Left hindlimb (tissue), 1 donor: ENCODE measurements around the gene THOC2.
"Not testable (repeated sequence)": the region's sequence is repeated elsewhere in the genome, so short reads cannot be mapped to it uniquely, and the experiment has no call there.

ENCODE experiments used
- DNase-seq: peaks from one replicate; pipeline ENCODE4 v3.0.0-alpha.2; 2018

Gene THOC2

GRCh38 chrX:123734079-123734478 is 1.2 kb upstream of the THOC2 start:
- DNase-seq, result not testable (repeated sequence)

GRCh38 chrX:123731987-123732669 is 724 bp downstream of the THOC2 start:
- DNase-seq, result peak; percentile 27

DNA sequence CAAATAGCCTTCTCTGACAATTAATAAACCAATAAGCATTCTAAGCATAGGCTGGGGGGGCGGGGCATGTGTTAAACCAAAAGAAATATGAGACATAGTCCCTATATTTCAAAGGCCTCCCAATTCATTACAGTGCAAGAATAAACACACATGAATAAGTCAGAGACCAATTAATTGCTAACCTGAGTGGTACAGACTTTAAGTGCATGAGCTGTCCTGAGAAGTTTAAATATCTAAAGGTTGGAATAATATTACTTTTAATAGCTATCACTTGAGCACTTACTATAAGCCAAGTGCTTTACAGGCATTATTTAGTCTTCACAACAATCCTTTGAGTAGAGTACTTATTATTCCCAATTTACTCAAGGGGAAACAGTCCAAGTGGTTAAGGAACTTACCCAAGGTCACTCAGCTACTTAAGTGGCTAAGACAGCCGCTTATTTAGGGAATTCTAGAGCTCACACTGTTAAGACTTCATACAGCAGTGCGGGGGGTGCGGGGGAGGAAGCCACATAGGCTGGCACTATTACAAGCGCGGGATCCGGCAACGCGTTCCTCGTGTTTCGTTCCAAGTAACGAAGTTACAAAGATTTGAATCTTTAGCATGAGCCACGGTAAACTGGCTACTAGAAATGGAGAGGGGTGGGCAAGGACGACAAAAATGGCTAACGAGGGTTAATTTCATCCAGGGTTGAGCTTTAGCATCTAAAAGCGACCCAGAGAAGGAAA is 1.4 kb downstream of the THOC2 start:
- no peak for DNase-seq

DNA sequence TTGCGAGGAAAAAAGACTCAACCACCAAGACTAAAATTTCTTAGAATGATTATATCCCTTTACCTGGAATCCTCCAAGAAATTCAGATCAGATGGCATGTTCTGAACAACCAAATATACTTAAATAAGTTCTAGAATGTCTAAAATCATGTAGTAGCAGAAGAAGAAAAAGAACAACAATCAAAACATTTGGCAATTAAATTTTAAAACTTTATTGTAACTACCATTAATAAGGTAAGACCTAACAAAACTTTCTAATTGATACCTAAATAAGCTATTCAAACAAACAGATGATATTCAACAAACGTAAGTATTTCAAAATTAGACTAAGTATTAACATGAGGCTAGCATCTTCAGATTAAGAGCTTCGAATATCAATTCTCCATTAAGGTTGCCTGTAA is 4.3 kb downstream of the THOC2 start:
- DNase-seq, result no peak

GRCh38 chrX:123728016-123728415 is 4.8 kb downstream of the THOC2 start:
- no peak for DNase-seq

- not testable (repeated sequence) for DNase-seq
Observed at GRCh38 chrX:123722193-123722592, 10.7 kb downstream of the THOC2 start.

GRCh38 chrX:123720486-123720885 is 12.4 kb downstream of the THOC2 start:
- no peak for DNase-seq

DNA sequence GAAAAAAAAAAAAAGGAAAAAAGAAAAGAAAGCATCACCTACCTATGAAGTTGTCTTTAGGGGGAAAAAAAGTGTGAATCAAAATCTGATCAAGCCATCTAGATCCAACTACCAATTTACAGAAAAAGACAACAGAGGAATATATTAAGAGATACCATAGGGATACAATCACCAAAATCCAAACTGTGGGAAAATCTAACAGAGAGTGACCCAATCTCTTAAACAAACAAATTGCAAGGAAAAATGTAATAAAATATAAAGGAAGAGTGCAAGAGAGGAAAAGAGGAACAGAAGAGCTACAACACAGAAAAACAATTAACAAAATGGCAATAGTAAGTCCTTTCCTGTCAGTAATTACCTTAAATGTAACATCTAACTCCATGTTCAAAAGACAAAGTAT is 19.0 kb downstream of the THOC2 start:
- no peak for DNase-seq

- no peak for DNase-seq
Observed at GRCh38 chrX:123713434-123713833, 19.4 kb downstream of the THOC2 start.

DNA sequence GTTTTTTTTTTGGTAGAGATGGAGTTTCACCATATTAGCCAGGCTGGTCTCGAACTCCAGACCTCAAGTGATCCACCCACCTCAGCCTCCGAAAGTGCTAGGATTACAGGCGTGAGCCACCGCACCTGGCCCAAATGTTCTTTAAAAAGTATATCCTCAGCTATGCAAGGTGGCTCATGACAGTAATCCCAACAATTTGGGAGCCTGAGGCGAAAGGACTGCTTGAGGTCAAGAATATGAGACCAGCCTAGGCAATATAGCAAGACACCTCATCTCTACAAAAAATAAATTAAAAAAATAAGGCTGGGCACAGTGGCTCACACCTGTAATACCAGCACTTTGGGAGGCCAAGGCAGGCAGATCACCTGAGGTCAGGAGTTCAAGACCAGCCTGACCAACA is 21.7 kb downstream of the THOC2 start:
- not testable (repeated sequence) for DNase-seq

DNA sequence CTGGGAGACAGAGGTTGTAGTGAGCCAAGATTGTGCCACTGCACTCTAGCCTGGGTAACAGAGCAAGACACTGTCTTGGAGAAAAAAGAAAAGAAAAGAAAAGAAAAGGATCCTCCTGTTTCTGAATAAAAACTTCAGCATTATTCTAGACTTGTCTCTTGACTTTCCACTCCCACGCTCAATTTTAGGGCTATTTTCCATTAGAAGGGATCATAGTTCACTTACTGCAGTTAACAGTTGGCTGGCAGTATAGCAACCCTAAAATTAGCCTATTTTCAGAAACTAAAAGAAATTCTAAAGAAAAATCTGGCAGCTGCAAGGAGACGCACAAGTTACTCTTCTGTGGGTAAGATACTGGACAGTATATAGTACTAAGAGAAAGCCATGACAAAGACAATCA is 28.1 kb downstream of the THOC2 start:
- DNase-seq, result no peak

- DNase-seq, result no peak
Observed at GRCh38 chrX:123698979-123699520, 33.8 kb downstream of the THOC2 start.

DNA sequence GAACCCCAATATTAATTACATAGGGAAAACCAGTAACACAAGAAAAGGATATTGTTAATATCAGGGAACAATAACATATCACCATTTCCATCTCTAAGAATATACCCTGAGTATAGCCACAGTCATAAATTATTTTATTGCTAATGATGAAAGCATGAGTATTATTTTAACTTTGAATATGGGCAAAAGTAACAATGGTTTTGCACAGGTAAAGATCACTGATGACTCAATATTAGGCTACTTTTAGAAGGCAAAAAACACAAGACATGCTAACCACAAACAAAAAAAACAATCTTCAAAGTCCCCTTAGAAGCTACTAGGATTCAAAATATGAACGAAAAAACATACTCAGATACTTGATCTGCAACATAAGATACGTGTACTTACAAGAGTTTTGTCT is 36.5 kb downstream of the THOC2 start:
- DNase-seq, result no peak

- DNase-seq, result no peak
Observed at GRCh38 chrX:123695242-123695641, 37.6 kb downstream of the THOC2 start.

- DNase-seq, result no peak
Observed at GRCh38 chrX:123691776-123692175, 41.1 kb downstream of the THOC2 start.

DNA sequence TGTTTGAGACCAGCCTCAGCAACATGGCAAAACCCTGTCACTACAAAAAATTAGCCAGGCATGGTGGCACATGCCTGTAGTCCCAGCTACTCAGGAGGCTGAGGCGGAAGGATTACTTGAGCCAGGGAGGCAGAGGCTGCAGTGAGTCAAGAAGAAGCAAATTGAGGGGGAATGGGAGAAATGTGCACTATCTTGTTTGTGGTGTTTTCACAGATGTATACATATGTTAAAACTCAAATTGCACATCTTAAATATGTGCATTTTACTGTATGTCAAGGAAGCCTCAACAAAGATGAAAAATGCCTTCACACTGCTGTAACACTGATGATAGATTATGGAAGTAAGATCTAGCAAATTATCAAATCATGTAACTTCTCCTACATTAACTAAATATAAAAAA is 44.3 kb downstream of the THOC2 start:
- no peak for DNase-seq

GRCh38 chrX:123685232-123685631 is 47.6 kb downstream of the THOC2 start:
- DNase-seq, result no peak

DNA sequence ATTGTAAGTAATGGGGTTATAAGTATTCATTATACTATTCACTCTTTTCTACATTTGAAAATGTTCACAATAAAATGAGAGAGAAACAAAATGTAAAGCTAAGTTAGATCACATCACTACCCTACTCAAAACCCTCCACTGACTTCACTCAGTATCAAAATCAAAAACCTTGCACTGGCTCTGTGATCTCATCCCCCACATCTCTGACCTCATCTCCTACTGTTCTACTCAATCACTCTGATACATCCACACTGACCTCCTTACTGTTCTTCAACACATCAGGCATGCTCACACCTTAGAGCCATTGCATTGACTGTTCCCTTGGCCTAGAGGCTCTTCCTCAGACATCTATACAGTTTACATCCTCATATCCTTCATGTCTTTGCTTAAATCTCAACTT is 50.7 kb downstream of the THOC2 start:
- no peak for DNase-seq

DNA sequence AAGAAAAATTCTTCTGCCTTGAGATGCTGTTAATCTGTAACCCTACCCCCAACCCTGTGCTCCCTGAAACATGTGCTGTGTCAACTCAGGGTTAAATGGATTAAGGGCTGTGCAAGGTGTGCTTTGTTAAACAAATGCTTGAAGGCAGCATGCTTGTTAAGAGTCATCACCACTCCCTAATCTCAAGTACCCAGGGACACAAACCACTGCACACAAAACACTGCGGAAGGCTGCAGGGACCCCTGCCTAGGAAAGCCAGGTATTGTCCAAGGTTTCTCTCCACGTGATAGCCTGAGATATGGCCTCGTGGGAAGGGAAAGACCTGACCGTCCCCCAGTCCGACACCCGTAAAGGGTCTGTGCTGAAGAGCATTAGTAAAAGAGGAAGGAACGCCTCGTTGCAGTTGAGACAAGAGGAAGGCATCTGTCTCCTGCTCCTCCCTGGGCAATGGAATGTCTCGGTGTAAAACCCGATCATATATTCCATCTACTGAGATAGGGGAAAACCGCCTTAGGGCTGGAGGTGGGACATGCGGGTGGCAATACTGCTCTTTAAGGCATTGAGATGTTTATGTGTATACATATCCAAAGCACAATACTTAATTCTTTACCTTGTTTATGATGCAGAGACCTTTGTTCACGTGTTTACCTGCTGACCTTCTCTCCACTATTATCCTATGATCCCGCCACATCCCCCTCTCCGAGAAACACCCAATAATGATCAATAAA is 53.0 kb downstream of the THOC2 start:
- DNase-seq, result not testable (repeated sequence)

GRCh38 chrX:123675154-123675553 is 57.7 kb downstream of the THOC2 start:
- no peak for DNase-seq

- no peak for DNase-seq
Observed at GRCh38 chrX:123673813-123674212, 59.0 kb downstream of the THOC2 start.

DNA sequence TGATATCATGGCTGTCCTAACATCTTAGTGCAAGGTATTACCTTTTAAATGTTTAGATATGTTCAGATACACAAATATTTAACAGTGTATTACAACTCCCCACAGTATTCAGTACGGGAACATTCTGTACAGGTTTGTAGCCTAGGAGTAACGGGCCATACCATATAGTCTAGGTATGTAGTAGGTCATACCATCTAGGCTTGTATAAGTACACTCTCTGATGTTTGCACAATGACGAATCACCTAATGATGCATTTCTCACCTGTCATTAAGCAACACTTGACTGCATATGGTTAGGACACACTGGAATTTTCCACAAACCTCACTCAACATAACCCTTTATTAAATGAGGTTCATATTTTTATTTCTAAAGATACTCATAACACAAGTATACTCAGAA is 67.7 kb downstream of the THOC2 start:
- DNase-seq, result no peak

GRCh38 chrX:123664467-123665167 is 68.2 kb downstream of the THOC2 start:
- not testable (repeated sequence) for DNase-seq
